RWPE2 (cell line): ENCODE data around the gene STK11.
"Not testable (repeated sequence)": the region's sequence is repeated elsewhere in the genome, so short reads cannot be mapped to it uniquely, and the experiment has no call there.

Source experiments
- ATAC-seq: fragments of 200-7000 bp; cut with Tn5 transposase; 3 replicates; pipeline ENCODE4 v1.9.1; 2021; ENCODE audit warnings: low read depth
- DNase-seq: peaks from one replicate; pipeline ENCODE4 v3.0.0-alpha.2; 2020; ENCODE audit warnings: low spot score
- H3K27ac ChIP-seq: fragments of 450-650 bp; 2 replicates; pipeline ENCODE4 v1.5.1; 2017; ENCODE audit warnings: mild to moderate bottlenecking; ENCODE audit not compliant: poor library complexity, severe bottlenecking
- H3K27me3 ChIP-seq: fragments of 250-450 bp; sonication (Bioruptor Pico); 2 replicates; pipeline ENCODE4 v1.5.1; 2021; ENCODE audit warnings: mild to moderate bottlenecking, moderate library complexity; ENCODE audit not compliant: insufficient read depth, poor library complexity, severe bottlenecking
- H3K36me3 ChIP-seq: fragments of 250-450 bp; sonication (Bioruptor Pico); 2 replicates; pipeline ENCODE4 v1.5.1; 2020; ENCODE audit warnings: low read depth, mild to moderate bottlenecking, moderate library complexity
- H3K4me1 ChIP-seq: fragments of 250-450 bp; sonication (Bioruptor Pico); 2 replicates; pipeline ENCODE4 v1.5.1; 2021; ENCODE audit warnings: mild to moderate bottlenecking, moderate library complexity; ENCODE audit not compliant: insufficient read depth, poor library complexity, severe bottlenecking
- H3K4me3 ChIP-seq: fragments of 250-450 bp; sonication (Bioruptor Pico); 2 replicates; pipeline ENCODE4 v1.5.1; 2021; ENCODE audit warnings: mild to moderate bottlenecking, moderate library complexity; ENCODE audit not compliant: severe bottlenecking
- H3K9me3 ChIP-seq: fragments of 250-450 bp; sonication (Bioruptor Pico); 2 replicates; pipeline ENCODE4 v1.5.1; 2021; ENCODE audit warnings: mild to moderate bottlenecking, moderate library complexity; ENCODE audit not compliant: severe bottlenecking
- CTCF ChIP-seq: fragments of 450-650 bp; IDR thresholded peaks from one replicate; pipeline ENCODE4 v1.5.1; 2017; ENCODE audit warnings: mild to moderate bottlenecking, moderate library complexity; ENCODE audit not compliant: poor library complexity, severe bottlenecking

STK11 gene

GRCh38 chr19:1243768-1244692, 38.5 kb downstream of the STK11 start:
- Histone ChIP-seq H3K4me1 (peaks cover 23% of the 10 kb centered on the region), H3K36me3 (peaks cover 12% of the 10 kb centered on the region), H3K4me3 (no peak overlapping the region), H3K27me3 (no peaks in the 10 kb centered on the region), H3K27ac (peak overlapping the region; percentile 97), H3K9me3 (no peaks in the 10 kb centered on the region)
- peak; percentile 87 for TF ChIP-seq CTCF
- peak; percentile 41 for ATAC-seq
- no peak for DNase-seq

DNA sequence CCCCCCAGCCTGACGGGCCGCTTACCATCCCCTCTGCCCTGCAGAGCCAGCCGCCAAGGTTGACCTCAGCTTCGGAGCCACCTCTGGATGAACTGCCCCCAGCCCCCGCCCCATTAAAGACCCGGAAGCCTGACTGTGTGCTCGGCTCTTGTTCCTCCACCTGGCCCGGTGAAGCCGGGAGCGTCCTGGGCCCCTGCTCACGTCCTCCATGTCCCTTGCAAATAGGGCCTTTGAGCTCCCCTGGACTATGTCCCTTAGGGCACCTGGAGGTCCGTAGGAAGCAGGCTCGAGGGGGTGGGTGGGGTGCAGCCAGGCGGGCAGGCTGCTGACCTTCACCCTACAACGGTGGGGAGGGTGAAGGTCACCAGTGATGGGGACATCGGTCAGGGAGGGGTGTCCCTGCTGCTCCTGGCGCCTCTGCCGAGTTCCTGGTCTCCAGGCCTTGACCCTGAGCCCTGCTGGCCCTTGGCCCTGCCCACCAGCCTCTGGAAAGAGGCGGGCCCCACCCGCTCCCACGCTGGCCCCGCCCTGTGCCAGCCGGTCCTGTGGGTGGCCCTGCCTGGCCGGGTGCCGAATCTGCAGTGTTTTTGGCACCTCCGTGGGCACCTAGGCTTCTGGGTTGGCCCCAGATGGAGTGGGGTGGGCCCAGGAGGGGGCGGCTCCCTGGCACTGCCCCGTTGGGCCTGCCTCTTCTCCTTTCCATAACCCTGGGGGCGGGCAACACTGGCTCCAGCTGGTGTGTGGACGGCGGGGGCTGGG, 39.3 kb downstream of the STK11 start:
- no peaks in the 10 kb centered on the region for H3K9me3 ChIP-seq
- H3K4me3 ChIP-seq, result no peak overlapping the region
- DNase-seq, result no peak
- peak overlapping the region; percentile 97 for H3K27ac ChIP-seq
- H3K36me3 ChIP-seq, result peaks cover 15% of the 10 kb centered on the region
- peak; percentile 9; the same call in 1 of the 3 replicates for ATAC-seq
- peak; percentile 58 for TF ChIP-seq CTCF
- no peaks in the 10 kb centered on the region for H3K27me3 ChIP-seq
- H3K4me1 ChIP-seq, result peaks cover 23% of the 10 kb centered on the region

GRCh38 chr19:1245494-1246264, 40.1 kb downstream of the STK11 start:
- TF ChIP-seq CTCF, result no peak
- peak overlapping the region; percentile 97 for H3K27ac ChIP-seq
- no peak overlapping the region for H3K4me3 ChIP-seq
- ATAC-seq, result no peak
- H3K9me3 ChIP-seq, result no peaks in the 10 kb centered on the region
- H3K4me1 ChIP-seq, result peaks cover 23% of the 10 kb centered on the region
- DNase-seq, result no peak
- no peaks in the 10 kb centered on the region for H3K27me3 ChIP-seq
- H3K36me3 ChIP-seq, result peaks cover 17% of the 10 kb centered on the region

- H3K4me3 ChIP-seq, ATAC-seq, H3K9me3 ChIP-seq, DNase-seq, H3K27me3 ChIP-seq: not testable (repeated sequence)
- H3K4me1 ChIP-seq, result peaks cover 18% of the 10 kb centered on the region
- H3K36me3 ChIP-seq, result peaks cover 25% of the 10 kb centered on the region
- H3K27ac ChIP-seq, result peak overlapping the region; percentile 97
Measured at GRCh38 chr19:1246265-1247087, 40.9 kb downstream of the STK11 start.
